ENCODE data around the gene CD99L2.

CD99L2 gene

GRCh38 chrX:150765782-150766350, 132.6 kb downstream of the CD99L2 start:
- no peak for DNase-seq (ENCODE audit: low read depth in 2 of 3, low spot score in 1 of 3)

GRCh38 chrX:150765237-150765636, 133.2 kb downstream of the CD99L2 start:
- no peak for DNase-seq (ENCODE audit: low read depth in 2 of 3, low spot score in 1 of 3)

DNA sequence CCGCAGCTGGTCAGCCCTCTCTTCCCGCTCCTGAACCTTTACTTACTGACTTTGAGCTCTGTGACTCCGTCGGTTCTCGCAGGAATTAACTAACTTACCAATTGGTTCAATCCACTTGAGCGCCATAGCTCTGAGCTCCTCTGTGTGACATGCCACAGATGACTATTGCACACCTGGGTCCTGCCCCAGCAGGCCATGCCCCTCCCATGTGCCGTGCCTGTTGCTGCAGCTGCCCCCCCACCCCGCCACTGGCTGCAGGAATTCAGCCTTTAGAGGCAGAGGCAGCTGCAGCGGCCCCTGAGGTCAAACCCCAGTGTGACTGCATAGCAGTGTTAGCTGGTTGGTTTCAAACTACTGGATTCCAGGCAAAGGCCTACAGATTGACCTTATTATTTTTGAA, 134.7 kb downstream of the CD99L2 start:
- DNase-seq (ENCODE audit: low read depth in 2 of 3, low spot score in 1 of 3) = no peak

GRCh38 chrX:150763303-150763797, 135.1 kb downstream of the CD99L2 start:
- no peak for DNase-seq (ENCODE audit: low read depth in 2 of 3, low spot score in 1 of 3)

- no peak for DNase-seq (ENCODE audit: low read depth in 2 of 3, low spot score in 1 of 3)
These were observed 136.0 kb downstream of the CD99L2 start for GRCh38 chrX:150762258-150763165.

- no peak for DNase-seq (ENCODE audit: low read depth in 2 of 3, low spot score in 1 of 3)
These were observed 136.7 kb downstream of the CD99L2 start for GRCh38 chrX:150761819-150762216.

DNA sequence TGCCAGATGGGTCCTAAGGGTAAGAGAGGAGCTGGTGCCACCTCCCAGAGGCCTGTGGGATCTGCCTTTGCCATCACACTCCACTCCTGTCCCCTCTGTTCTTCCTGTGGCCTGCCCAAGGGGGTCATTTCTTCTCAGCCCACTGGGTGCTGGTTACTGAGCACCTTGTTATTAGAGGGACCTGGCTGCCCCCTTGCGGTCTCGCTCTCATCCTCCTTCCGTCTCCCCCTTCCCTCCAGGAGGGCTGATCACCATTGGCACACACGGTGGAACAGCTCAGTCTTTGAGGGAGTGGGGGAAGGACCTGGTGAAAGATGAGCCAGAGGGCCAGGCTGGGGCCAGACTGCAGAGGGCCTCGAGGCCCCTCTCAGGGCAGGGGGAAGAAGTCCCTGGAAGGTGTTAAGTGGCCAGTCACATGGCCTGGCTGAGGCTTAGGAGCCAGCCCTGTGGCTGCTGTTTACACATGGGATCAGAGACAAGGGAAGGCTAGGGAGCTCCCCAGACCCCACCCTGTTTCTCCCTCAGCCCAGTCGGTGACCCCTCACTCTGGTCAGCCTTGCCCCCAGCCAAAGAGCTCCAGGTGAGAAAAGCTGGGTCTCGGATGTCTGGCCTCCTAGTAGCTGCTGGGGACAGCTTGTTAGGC, 137.2 kb downstream of the CD99L2 start:
- DNase-seq (ENCODE audit: low read depth in 2 of 3, low spot score in 1 of 3) = no peak

DNA sequence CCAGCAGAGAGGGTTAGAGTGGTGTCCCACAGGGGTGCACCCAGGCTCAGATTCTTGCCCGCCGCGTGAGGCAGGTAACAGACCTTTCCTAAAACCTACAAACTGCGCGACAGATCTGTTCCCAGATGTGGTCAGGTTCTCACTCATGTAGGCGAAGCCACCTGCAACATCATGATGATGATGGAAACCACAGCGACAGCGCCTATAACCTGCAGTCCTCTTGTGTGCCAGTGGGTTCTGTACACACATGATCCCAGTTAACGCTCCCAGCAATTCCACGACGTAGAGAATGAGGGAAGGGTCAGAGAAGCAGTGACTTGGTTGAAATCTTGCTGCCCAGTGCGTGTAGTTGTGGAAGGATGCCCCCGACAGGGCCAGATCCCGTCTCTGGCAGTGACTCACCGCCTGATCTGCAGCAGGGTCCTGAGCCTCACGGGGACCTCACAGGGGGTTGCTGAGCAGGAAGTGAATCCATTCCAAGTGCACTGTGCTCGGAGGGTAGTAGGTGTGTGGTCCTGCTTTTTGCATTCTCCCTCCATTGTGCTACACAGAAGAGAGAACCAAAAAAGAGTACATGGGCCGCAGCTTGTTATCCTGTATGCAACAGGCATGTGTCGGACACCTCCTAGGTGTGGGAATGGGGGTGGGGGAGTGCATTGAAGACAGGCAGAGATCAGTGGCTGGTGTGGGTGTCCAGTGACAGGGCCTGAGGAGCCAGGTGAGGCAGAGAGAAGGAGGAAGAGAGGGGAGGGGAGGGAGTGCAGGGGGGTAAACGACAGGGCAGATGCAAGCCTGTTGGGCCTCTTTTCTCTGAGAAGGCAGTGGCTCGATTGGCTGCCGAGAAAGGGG, 138.7 kb downstream of the CD99L2 start:
- DNase-seq (ENCODE audit: low read depth in 2 of 3, low spot score in 1 of 3) = no peak

- no peak for DNase-seq (ENCODE audit: low read depth in 2 of 3, low spot score in 1 of 3)
These were observed 141.1 kb downstream of the CD99L2 start for GRCh38 chrX:150757371-150757770.

- DNase-seq (ENCODE audit: low read depth in 2 of 3, low spot score in 1 of 3) = no peak
These were observed 144.5 kb downstream of the CD99L2 start for GRCh38 chrX:150753968-150754367.

DNA sequence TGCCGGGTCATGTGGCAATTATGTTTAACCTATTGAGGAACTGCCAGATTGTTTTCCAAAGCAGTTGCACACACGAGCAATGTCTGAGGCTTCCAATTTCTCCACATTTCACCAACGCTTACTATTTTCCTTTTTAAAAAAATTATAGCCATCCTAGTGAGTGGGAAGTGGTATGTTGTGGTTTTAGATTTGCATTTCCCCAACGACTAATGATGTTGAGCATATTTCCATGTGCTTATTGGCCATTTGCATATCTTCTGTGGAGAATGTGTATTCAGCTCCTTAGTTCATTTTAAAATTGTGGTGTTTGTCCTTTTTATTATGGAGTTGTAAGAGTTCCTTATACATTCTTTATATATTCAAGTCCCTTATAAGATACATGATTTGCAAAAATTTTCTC, 145.1 kb downstream of the CD99L2 start:
- no peak for DNase-seq (ENCODE audit: low read depth in 2 of 3, low spot score in 1 of 3)

- DNase-seq (ENCODE audit: low read depth in 2 of 3, low spot score in 1 of 3) = no peak
These were observed 146.3 kb downstream of the CD99L2 start for GRCh38 chrX:150752124-150752523.

GRCh38 chrX:150736475-150736874, 162.0 kb downstream of the CD99L2 start:
- DNase-seq (ENCODE audit: low read depth in 2 of 3, low spot score in 1 of 3) = no peak

GRCh38 chrX:150731795-150732194, 166.7 kb downstream of the CD99L2 start:
- DNase-seq (ENCODE audit: low read depth in 2 of 3, low spot score in 1 of 3) = peak; percentile 33 to 52 (median 39)

DNA sequence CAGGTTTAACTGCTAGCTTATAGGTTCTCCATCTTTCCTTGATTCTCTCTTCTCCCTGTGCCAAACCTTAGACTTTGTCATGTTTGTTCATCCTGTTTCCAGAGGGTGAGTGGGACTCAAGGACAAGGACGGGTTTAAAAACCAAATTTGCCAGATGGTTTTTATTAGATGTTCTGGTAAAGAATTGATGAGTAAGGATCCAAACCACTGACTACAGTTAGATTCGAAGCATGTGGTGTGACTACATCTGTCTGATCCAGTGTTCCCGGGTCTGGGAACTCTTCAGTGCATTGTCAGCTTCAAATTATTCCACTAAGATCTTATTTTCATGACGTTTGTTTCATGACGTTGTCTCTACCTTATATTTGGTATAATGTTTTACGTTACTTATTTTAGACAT, 167.7 kb downstream of the CD99L2 start:
- no peak for DNase-seq (ENCODE audit: low read depth in 2 of 3, low spot score in 1 of 3)

GRCh38 chrX:150729956-150730355, 168.5 kb downstream of the CD99L2 start:
- no peak for DNase-seq (ENCODE audit: low read depth in 2 of 3, low spot score in 1 of 3)

GRCh38 chrX:150719621-150720020, 178.8 kb downstream of the CD99L2 start:
- DNase-seq (ENCODE audit: low read depth in 2 of 3, low spot score in 1 of 3) = no peak

Data from stimulated activated CD4-positive, alpha-beta T cell treated with anti-CD3 and anti-CD28 coated beads, Interleukin-12 subunit alpha, Interleukin-12 subunit beta, amount 100 ng/mL, for 48 hours (primary cell).